HG03558 (cell line): ENCODE results near the gene PGAM1.
"Not testable (repeated sequence)": the region's sequence is repeated elsewhere in the genome, so short reads cannot be mapped to it uniquely, and the experiment has no call there.

Experiments used
- ATAC-seq: cut with Tn5 transposase; IDR thresholded peaks from one replicate; pipeline ENCODE4 v1.9.1; 2021; ENCODE audit warnings: moderate number of reproducible peaks; ENCODE audit not compliant: unreplicated experiment; ENCODE audit errors: extremely low read depth

PGAM1 gene

DNA sequence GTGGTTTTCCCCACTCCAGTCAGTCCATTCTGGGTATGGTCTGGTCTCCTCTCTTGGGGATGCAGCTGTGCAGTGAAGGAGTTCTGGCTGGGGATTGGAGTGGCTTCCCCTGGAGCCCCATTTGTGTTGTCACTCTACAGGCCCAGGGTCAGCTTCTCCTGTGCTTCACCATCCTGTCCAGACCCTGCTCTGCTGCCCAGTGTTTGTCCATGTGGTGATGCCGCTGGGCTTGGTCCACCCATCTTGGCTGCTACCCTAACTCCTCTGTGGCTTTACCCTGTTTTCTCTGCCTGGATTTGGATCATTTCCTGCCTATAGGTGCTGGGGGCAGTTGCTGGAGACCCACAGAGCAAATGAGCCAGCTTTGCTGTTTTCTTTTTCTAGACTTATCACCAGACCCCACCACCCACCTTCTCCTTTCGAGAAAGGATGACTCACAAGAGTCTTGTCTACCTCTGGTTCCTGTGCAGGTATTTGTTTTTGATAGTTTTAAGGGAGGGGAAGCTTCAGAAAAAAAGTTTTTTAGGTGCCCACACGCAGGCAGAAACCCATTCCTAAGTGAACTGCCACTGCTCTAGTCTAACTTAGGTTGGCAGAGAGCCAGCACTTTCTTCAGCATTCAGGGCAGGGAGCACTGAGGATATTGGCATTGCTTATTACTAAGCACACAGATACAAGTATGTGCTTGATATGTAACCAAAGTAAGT is 28.5 kb downstream of the PGAM1 start:
- no peak for ATAC-seq

DNA sequence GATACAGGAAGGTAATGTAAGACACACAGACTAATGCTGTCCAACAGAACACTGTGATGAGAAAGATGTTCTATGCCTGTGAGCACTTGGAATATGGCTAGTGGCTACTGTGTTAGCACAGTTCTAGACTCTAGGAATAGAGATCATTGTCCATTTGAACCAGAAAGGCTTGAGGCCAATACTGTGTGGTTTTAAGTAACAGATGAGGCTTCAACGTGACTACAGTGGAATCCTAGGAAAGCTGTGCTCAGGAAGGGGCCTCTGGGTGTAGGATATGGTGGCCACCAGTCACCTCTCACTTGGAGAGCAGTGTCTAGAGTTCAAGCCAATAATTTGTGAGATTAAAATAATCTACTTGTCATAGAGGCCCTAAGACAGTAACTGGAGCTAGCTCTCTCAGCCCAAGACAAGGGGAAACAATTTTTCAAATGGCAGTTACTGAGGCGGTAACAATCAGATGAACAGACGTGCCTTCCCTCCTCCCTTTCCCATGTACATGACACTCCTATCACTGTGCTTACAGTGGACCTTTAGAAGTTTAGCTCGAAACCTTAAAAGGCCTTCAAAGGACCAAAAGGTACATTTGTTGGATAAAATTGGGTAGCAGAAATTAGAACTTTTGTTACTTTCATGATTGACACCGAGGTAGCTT is 30.2 kb downstream of the PGAM1 start:
- no peak for ATAC-seq

DNA sequence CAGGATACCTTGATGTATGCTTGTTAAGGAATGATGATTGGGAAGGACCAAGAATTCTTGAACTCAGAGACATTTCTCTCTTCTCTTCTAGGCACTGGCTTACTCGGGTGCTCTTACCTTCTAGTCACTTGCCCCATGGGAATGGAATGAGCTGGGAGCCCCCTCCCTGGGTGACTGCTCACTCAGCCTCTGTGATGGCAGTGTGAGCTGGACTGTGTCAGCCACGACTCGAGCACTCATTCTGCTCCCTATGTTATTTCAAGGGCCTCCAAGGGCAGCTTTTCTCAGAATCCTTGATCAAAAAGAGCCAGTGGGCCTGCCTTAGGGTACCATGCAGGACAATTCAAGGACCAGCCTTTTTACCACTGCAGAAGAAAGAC is 30.7 kb downstream of the PGAM1 start:
- no peak for ATAC-seq

DNA sequence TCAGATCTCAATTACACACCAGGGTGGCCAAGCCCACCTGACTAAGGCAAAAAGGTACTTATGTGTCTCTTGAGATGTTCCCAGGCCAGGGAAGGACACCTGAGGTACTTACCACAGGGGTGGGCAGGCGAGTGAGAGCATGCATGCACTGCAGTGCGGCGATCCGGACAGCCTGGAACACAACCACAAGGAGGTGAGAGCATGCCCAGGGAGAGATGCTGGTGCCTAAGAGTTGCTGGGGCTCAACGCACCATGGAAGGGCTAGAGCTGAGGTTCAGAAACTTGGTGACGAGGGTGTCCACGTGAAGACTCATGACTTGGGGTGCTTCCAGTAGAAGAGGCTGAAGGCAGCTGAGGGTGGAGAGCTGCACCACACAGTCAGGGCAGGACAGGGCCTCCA is 33.1 kb downstream of the PGAM1 start:
- no peak for ATAC-seq

DNA sequence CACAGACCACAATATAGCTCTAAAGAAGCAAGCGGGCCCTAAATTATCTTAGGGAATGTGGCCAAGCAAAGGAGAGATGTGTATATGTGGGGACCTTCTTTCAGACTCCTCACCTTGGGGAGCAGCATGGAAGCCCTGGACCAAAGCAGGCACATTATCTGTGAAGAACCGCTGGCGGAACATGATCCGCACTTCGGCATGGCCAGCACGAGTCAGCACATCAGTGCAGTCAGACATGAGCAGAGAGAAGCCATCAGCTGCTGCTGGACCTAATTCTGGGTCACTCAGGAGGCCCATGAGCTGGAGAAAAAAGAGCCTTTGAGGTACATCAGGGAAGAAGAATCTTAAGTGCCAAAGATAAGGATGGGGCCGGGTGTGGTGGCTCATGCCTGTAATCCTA is 33.9 kb downstream of the PGAM1 start:
- ATAC-seq = no peak

DNA sequence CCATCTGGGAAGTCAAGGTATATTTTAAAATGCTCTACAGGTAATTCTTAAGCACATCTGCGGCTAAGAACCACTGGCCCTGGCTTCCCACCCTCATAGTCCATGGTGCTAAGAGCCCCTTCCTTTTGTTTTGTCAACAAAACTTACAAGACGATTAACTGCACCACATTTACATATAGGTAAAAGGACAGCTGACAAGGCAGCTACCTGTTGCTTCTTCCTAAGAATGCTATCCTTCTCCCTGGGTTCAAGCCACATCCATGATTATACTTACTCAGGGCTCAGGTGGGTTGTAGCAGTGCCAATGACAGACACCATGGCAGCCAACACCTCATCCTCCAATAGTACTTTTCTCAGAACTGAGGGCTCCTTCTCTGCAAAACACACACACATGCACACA is 36.3 kb downstream of the PGAM1 start:
- no peak for ATAC-seq

DNA sequence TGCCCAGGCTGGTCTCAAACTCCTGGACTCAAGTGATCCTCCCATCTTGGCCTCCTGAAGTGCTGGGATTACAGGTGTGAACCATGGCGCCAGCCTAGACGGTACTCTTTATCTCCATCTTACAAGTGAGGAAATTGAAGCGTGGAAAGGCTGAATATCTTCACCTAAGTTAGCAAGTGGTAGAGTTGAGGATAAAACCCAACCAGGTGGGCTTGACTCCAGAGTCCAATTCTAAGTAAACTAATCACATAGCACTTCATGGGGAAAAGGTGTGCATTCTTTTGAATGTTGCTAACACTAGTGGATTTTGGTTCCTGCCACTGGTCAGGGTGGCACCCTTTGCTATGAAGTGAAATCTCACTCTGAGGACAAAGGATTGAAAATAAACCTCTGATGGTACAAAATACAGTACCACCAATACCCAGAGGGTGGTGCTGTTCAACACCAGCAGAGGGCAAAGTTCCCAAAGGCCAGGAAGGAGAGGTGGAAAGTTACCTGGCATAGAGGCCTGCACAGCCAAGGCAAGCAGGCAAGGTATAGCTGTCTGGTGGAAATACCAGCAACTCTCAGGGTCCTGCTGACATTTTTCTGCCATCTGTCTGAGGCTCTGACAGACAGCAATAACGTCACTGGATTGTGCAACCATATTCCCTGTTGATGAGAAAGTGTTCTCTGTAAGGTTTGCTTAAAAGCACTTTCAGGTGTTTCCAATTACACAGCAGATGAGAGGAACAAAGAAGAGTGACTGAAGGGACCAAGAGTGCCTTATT is 37.6 kb downstream of the PGAM1 start:
- ATAC-seq = no peak

DNA sequence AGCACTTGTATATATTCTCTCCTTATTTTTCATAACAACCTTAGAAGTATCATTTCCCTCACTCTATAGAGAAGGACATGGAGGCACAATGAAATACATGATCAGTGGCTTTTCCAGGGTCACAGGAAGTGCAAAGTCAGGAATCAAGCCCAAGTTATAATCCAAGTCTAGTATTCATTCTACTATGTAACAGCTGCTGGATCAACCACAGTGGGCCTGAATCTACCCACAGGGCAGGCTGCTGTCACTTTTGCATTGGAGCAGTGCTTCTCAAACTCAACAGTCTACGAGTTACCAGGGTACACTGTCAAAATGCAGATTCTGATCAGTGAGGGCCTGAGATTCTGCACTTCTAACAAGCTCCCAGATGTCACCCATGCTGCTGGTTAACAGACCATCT is 38.2 kb downstream of the PGAM1 start:
- ATAC-seq = no peak

DNA sequence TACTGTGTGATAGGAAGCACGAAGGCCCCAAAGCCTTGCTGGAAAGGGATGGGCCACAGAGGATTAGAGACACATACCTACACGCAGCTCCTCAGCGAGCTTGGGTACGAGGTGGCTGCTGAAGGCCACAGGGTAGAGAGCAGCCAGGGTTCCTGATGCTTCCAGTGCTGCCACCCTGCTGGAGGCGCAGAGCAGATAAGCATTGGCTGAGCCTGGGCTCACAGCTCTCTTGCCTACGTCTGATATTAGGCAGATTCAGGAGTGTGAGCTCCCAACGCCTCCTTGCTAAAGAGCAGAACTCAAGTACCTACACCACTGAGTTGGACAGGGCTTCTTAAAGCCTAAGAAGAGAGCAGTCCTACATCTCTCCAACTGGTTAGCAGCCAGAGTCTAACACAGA is 40.0 kb downstream of the PGAM1 start:
- ATAC-seq = no peak

DNA sequence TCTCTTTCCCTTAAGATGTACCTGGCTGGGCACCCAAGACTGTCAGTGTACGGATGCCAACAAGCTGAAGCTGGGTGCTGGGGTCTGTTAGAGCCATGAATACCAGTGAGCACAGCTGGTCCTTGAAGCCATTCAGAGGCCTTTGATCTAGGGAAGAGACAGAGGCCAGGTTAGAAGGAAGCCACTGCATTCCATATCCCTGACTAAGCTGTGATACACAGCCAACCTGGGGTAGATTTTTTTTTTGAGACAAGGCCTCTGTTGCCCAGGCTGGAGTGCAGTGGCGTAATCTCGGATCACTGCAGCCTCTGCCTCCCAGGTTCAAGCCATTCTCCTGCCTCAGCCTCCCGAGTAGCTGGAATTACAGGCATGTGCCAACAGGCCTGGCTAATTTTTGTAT is 40.8 kb downstream of the PGAM1 start:
- no peak for ATAC-seq

DNA sequence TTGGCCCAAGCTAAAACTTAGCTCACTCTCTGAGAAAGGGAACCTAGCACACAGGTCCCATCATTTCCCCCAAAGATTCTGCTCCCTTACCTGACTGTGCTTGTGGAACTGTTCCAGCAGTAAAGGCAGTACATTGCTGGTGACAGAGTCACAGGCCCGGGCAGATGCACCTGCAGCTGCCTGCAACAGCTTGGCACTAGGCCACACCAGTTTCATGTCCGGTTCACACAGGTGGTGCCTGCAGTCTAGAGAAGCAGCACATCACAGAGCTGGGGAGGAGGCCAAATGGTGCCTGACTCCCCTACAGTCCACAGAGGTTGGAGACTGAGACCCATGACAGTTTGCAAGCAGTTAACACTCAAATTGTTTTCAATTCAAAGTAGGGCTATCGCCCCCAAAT is 42.2 kb downstream of the PGAM1 start:
- no peak for ATAC-seq

DNA sequence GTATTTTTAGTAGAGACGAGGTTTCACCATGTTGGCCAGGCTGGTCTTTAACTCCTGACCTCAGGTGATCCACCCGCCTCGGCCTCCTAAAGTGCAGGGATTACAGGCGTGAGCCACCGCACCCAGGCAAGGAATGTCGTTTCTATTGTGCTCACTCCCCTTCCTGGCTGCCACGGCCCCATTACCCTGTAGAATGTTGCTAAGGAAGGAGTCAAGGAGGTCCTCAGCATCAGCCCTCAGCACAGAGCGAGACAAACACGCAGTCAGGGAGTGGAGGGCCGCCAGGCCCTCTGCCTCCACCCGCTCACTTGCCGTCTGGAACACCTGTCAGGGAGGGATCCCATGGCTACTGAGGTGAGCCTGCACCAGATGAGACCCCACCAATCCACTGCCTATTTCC is 42.8 kb downstream of the PGAM1 start:
- not testable (repeated sequence) for ATAC-seq

DNA sequence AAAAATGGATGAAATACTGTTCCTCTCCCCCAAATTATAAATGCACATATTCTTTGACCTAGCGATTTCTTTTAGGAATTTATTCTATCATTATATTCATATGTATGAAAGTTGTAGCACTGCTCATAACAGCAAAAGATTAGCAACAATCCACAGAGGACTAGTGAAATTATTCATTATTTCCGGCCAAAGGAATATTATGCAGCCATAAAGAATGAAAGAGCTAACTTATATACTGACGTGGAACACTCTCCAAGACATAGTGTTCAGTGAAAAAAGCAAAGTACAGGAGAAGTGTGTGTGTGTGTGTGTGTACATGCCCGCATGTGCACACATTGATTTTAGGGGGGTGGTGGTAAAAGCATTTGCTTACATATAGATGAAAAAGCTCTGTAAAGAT is 48.9 kb downstream of the PGAM1 start:
- no peak for ATAC-seq

DNA sequence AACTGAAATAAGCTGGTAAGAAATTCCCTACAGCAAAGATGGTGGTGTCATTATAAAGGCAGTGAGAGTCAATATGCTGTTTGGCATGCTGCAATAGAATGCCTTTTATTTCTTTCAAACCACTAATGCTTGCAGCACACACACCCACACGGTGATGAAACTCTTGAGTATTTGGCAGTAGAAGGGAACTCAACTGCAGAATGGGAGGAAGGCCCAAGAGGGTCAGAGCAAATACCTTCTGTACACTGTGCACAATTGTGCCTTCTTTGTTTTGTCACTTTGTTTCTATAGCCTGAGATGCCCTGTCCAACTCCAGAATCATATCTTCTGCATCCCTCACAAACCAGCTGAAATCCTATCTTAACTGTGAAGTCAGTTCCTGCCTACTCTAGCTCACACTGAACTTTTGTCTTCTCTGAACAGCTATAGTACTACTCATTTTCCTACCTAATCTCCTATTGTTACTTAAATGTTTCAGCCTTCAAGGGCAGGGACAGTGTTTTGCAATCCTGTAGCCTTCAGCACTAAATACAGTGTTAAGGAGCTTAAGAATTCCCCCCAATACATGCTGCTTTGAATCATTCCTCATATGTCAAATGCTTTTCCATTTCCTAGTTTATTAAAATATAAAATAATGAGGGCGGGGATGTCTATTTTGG is 50.1 kb downstream of the PGAM1 start:
- no peak for ATAC-seq

DNA sequence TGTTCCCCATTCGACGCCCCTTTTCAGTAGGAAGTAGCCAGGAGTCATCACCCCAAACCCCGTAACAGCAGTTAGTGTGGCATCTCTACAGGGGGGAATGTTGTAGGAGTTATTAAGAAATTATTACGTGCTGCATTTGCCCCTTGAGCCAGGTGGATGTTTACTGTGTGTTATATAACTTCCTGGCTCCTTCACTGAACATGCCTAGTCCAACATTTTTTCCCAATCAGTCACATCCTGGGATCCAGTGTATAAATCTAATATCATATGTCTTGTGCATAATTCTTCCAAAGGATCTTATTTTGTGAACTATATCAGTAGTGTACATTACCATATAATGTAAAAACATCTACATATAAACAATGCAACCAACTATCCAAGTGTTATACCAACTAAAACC is 53.4 kb downstream of the PGAM1 start:
- ATAC-seq = not testable (repeated sequence)

DNA sequence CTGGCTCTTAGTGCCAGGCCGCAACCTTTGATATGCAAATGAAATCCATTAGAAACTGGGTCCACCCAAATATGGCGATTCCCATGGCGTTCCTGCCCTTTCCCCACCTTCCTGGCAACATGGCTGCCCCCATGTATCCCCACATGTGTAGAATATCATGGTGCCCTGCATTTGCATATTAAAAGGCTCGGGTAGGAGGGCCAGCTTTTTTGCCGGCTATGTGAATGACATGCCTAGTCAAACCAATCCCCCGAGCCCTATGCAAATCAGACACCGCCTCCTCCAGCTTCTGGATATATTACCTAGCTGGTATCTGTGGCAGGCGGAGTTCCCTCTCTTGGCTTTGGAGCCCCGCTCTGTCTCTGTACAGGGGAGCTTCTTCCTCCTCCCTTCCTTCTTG is 53.9 kb downstream of the PGAM1 start:
- no peak for ATAC-seq

DNA sequence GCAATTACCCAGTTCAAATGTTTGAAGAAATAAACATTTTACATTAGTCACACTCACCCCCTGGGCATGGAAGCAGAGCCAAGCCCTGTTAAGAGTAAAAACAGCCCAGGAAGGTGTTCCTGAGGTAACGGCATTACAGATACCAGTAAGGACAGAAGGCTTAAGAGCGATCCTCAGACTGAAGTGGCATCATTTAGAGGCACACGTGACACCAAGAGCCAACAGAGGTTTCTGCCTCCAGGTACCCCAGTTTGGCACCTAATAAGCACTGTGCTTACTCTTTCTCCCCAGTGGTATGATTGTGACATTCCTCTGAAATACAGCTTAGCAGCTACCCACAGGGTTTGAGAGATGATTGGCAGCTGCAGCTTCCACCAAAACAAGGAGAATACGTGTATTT is 55.1 kb downstream of the PGAM1 start:
- ATAC-seq = no peak

DNA sequence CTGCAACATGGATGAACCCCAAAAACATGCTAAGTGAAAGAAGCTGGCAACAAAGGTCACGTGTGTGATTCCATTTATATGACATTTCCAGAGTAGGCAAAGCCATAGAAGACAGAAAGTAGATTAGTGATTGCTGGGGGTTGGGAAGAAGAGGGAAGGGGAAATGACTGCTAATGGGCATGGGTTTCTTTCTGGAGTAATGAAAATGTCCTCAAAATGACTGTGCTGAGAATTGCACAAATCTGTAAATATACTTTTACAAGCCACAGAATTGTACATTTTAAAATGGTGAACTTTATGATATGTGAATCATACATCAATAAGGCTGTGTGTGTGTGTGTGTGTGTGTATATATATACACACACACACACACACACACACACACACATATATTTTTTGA is 56.4 kb downstream of the PGAM1 start:
- no peak for ATAC-seq
